OCI-LY7 (cell line): ENCODE measurements around the gene ST6GAL1. TPM values are rescaled to one million over a fixed set of nuclear protein-coding genes. Genes with fewer than 3 reads are reported as not detected.

Source experiments
- BruUV-seq: library from RNA; stranded (reverse); fragments of 400-500 nt; replicated peaks from 2 replicates; lab custom pipeline; 2021; lab: Mats Ljungman, UMichigan
- CTCF ChIA-PET: fragments of 300-600 bp; sonication (Branson Sonifier 250); formaldehyde crosslinking; loops from one replicate; lab custom pipeline; 2022; ENCODE audit warnings: antibody characterized with exemption; ENCODE audit not compliant: unreplicated experiment; lab: Charles Lee
- POLR2A ChIA-PET: fragments of 300-600 bp; sonication (Branson Sonifier 250); formaldehyde crosslinking; loops from one replicate; lab custom pipeline; 2022; ENCODE audit warnings: antibody characterized with exemption; lab: Charles Lee
- DNase-seq: peaks from one replicate; pipeline ENCODE4 v3.0.0-alpha.2; 2015; ENCODE audit warnings: low spot score
- H2AFZ ChIP-seq: fragments of 200-600 bp; sonication (generic), shearing (Covaris generic); 2 replicates; pipeline ENCODE4 v1.6.1; 2014; ENCODE audit warnings: mild to moderate bottlenecking, antibody characterized with exemption, low read length, moderate library complexity
- H3K27ac ChIP-seq: fragments of 200-600 bp; sonication (generic); 2 replicates; pipeline ENCODE4 v1.5.1; 2014; ENCODE audit warnings: mixed run types, low read depth, mild to moderate bottlenecking, moderate library complexity, low read length, inconsistent platforms; ENCODE audit not compliant: poor library complexity, severe bottlenecking
- H3K36me3 ChIP-seq: fragments of 200-600 bp; sonication (generic); 2 replicates; pipeline ENCODE4 v1.6.1; 2014; ENCODE audit warnings: mild to moderate bottlenecking, antibody characterized with exemption, low read length, moderate library complexity, mixed read lengths; ENCODE audit not compliant: insufficient read depth
- H3K4me1 ChIP-seq: fragments of 200-600 bp; sonication (generic); 2 replicates; pipeline ENCODE4 v1.5.1; 2014; ENCODE audit warnings: mild to moderate bottlenecking, low read length; ENCODE audit not compliant: insufficient read depth, poor library complexity, severe bottlenecking
- H3K4me2 ChIP-seq: fragments of 200-600 bp; sonication (generic); 2 replicates; pipeline ENCODE4 v1.6.1; 2014; ENCODE audit warnings: mild to moderate bottlenecking, low read length
- H3K4me3 ChIP-seq: fragments of 200-600 bp; sonication (generic); 2 replicates; pipeline ENCODE4 v1.5.1; 2014; ENCODE audit warnings: mild to moderate bottlenecking, low read depth, low read length; ENCODE audit not compliant: poor library complexity, severe bottlenecking
- H3K79me2 ChIP-seq: fragments of 200-600 bp; sonication (generic); 2 replicates; pipeline ENCODE4 v1.6.1; 2016; ENCODE audit warnings: low read depth, mild to moderate bottlenecking, low read length, moderate library complexity, mixed read lengths; ENCODE audit not compliant: insufficient read depth
- H3K9me2 ChIP-seq: fragments of 200-600 bp; sonication (generic); 2 replicates; pipeline ENCODE4 v1.6.1; 2016; ENCODE audit warnings: mild to moderate bottlenecking, low read length, mixed read lengths; ENCODE audit not compliant: insufficient read depth
- H3K9me3 ChIP-seq: fragments of 200-600 bp; sonication (generic); 2 replicates; pipeline ENCODE4 v1.6.1; 2014; ENCODE audit warnings: mild to moderate bottlenecking, mixed run types, low read length, mixed read lengths
- H4K20me1 ChIP-seq: fragments of 200-600 bp; sonication (generic); 2 replicates; pipeline ENCODE4 v1.6.1; 2014; ENCODE audit warnings: mild to moderate bottlenecking, antibody characterized with exemption, low read length, moderate library complexity, mixed read lengths; ENCODE audit not compliant: insufficient read depth
- CTCF ChIP-seq: fragments of 200-600 bp; sonication (generic); conservative IDR thresholded peaks from 2 replicates; pipeline ENCODE4 v1.5.1; 2014; ENCODE audit warnings: mild to moderate bottlenecking, antibody characterized with exemption, low read length, moderate library complexity, mixed read lengths
- EZH2phosphoT487 ChIP-seq: fragments of 200-600 bp; sonication (generic); IDR thresholded peaks from 2 replicates; pipeline ENCODE4 v1.6.1; 2018; ENCODE audit warnings: low read depth, borderline replicate concordance, mild to moderate bottlenecking, mixed run types, antibody characterized with exemption, low read length, moderate library complexity, mixed read lengths
- intact Hi-C: fragments of 100-400 bp; cut with micrococcal nuclease; formaldehyde crosslinking; loops from one replicate; pipeline ENCODE4 v1.10.0; 2022; ENCODE audit not compliant: unreplicated experiment
- total RNA-seq, 2 experiments: library from RNA; depleted of rRNA in 1 of 2; stranded (reverse); fragments of >200 nt in 1 of 2; shearing (Covaris generic) in 1 of 2; gene quantifications; 2 replicates each; pipeline ENCODE4 v1.2.3, GENCODE V29; 2014 to 2022

The ST6GAL1 gene
- total RNA-seq, 2 experiments from 2014 or later = 192 to 375 TPM

- no peaks in the 10 kb centered on the region for H3K9me2 ChIP-seq
- no peak for DNase-seq
- H2AFZ ChIP-seq = no peak overlapping the region
- ChIA-PET CTCF (no interaction called here), POLR2A (no interaction called here)
- no peaks in the 10 kb centered on the region for H3K79me2 ChIP-seq
- no peak overlapping the region for H3K4me2 ChIP-seq
- intact Hi-C loops = no loop called here
- H3K36me3 ChIP-seq = no peaks in the 10 kb centered on the region
- H3K4me1 ChIP-seq = peaks cover 9% of the 10 kb centered on the region
- no peaks in the 10 kb centered on the region for H3K9me3 ChIP-seq
- BruUV-seq = no TSS peak
- H4K20me1 ChIP-seq = no peaks in the 10 kb centered on the region
- H3K27ac ChIP-seq = no peak overlapping the region
- no peak overlapping the region for H3K4me3 ChIP-seq
- TF ChIP-seq EZH2phosphoT487 (no peak), CTCF (no peak)
These were observed 8.7 kb upstream of the ST6GAL1 start for GRCh38 chr3:186921578-186921977.

GRCh38 chr3:186922224-186922623 is 8.1 kb upstream of the ST6GAL1 start:
- intact Hi-C loops = no loop called here

More at GRCh38 chr3:186922224-186922623, 8.1 kb upstream of the ST6GAL1 start:
- TF ChIP-seq EZH2phosphoT487 (no peak), CTCF (no peak)
- Histone ChIP-seq H3K9me3 (no peaks in the 10 kb centered on the region), H3K79me2 (no peaks in the 10 kb centered on the region), H3K27ac (no peak overlapping the region), H2AFZ (no peak overlapping the region), H3K4me3 (no peak overlapping the region), H3K9me2 (no peaks in the 10 kb centered on the region), H3K4me1 (peaks cover 9% of the 10 kb centered on the region), H4K20me1 (no peaks in the 10 kb centered on the region), H3K4me2 (no peak overlapping the region), H3K36me3 (no peaks in the 10 kb centered on the region)
- ChIA-PET POLR2A (no interaction called here), CTCF (no interaction called here)
- no peak for DNase-seq
- BruUV-seq = no TSS peak
